ENCODE measurements around the gene ATOSB. TPM values are rescaled to one million over a fixed set of nuclear protein-coding genes. Genes with fewer than 3 reads are reported as not detected.

ATOSB gene
- total RNA-seq, 1 donor: 22.1 TPM

- no peak overlapping the region for H3K4me3 ChIP-seq (ENCODE audit: low read depth, low read length)
- no peak for DNase-seq (ENCODE audit: low read depth)
- TF ChIP-seq CTCF (IDR thresholded peaks at IDR 0.05; ENCODE audit: insufficient read depth, low read length): no peak
These were observed 30.6 kb downstream of the ATOSB start for GRCh38 chr9:35085078-35085477.

GRCh38 chr9:35079426-35080341 is 36.0 kb downstream of the ATOSB start, which contains the start of gene FANCG:
FANCG (minus strand) TSS chr9:35079942; CDS start chr9:35079524, 418 bp downstream.
- DNase-seq (ENCODE audit: low read depth): peak; percentile 88
- TF ChIP-seq CTCF (IDR thresholded peaks at IDR 0.05; ENCODE audit: insufficient read depth, low read length): no peak
- peak within 1 kb of the TSS; percentile 84 for H3K4me3 ChIP-seq (ENCODE audit: low read depth, low read length)

GRCh38 chr9:35079041-35079425 is 36.6 kb downstream of the ATOSB start:
- DNase-seq (ENCODE audit: low read depth): no peak
- peak overlapping the region; percentile 84 for H3K4me3 ChIP-seq (ENCODE audit: low read depth, low read length)
- no peak for TF ChIP-seq CTCF (IDR thresholded peaks at IDR 0.05; ENCODE audit: insufficient read depth, low read length)

- TF ChIP-seq CTCF (IDR thresholded peaks at IDR 0.05; ENCODE audit: insufficient read depth, low read length): no peak
- H3K4me3 ChIP-seq (ENCODE audit: low read depth, low read length): peak overlapping the region; percentile 84
- no peak for DNase-seq (ENCODE audit: low read depth)
These were observed 37.6 kb downstream of the ATOSB start for GRCh38 chr9:35078066-35078465.

- no peak for DNase-seq (ENCODE audit: low read depth)
- TF ChIP-seq CTCF (IDR thresholded peaks at IDR 0.05; ENCODE audit: insufficient read depth, low read length): no peak
These were observed 38.8 kb downstream of the ATOSB start for GRCh38 chr9:35076848-35077247.

GRCh38 chr9:35075358-35075757 is 40.3 kb downstream of the ATOSB start:
- H3K4me3 ChIP-seq (ENCODE audit: low read depth, low read length): no peak overlapping the region
- TF ChIP-seq CTCF (IDR thresholded peaks at IDR 0.05; ENCODE audit: insufficient read depth, low read length): no peak
- DNase-seq (ENCODE audit: low read depth): no peak

More at GRCh38 chr9:35076848-35077247, 38.8 kb downstream of the ATOSB start:
- H3K4me3 ChIP-seq (ENCODE audit: low read depth, low read length): no peak overlapping the region
